Ascending aorta (tissue), 2 donors: Measurements from ENCODE around the gene COA3. TPM values are rescaled to one million over a fixed set of nuclear protein-coding genes. Genes with fewer than 3 reads are reported as not detected.

Experiments used
- DNase-seq, 2 donors: peaks; one replicate each; pipeline ENCODE4 v3.0.0-alpha.2; 2019; ENCODE audit warnings: low spot score in 2 of 2
- H3K27ac ChIP-seq, 2 donors: fragments of 200-600 bp; sonication (generic); one replicate each; pipeline ENCODE4 v1.5.1; 2016 to 2017; ENCODE audit warnings: mild to moderate bottlenecking in 1 of 2
- H3K27me3 ChIP-seq: fragments of 200-600 bp; sonication (generic); one replicate; pipeline ENCODE4 v1.5.1; 2017
- H3K36me3 ChIP-seq, 2 donors: fragments of 200-600 bp; sonication (generic); one replicate each; pipeline ENCODE4 v1.5.1; 2016
- H3K4me1 ChIP-seq, 2 donors: fragments of 200-600 bp; sonication (generic); one replicate each; pipeline ENCODE4 v1.5.1; 2016 to 2017; ENCODE audit warnings: mild to moderate bottlenecking in 1 of 2
- H3K4me3 ChIP-seq, 2 donors: fragments of 200-600 bp; sonication (generic); one replicate each; pipeline ENCODE4 v1.5.1; 2016 to 2017; ENCODE audit warnings: mild to moderate bottlenecking in 1 of 2
- H3K9me3 ChIP-seq, 2 donors: fragments of 200-600 bp; sonication (generic); one replicate each; pipeline ENCODE4 v1.5.1; 2016
- intact Hi-C: fragments of 100-400 bp; cut with DNase I; formaldehyde crosslinking; loops from one replicate; pipeline ENCODE4 v1.15.1; 2023
- total RNA-seq: library from RNA; depleted of rRNA; stranded (reverse); fragments of >200 nt; gene quantifications from one replicate; pipeline ENCODE4 v1.1.0, GENCODE V29; 2016
- TF ChIP-seq, protein P1 (sequence below), 3 experiments: fragments of 200-600 bp in 2 of 3; fragments of 450-650 bp in 1 of 3; sonication (generic) in 2 of 3; IDR thresholded peaks; one replicate each; pipeline ENCODE4 v1.5.1; 2016 to 2019; ENCODE audit warnings: antibody characterized with exemption in 3 of 3, mild to moderate bottlenecking in 1 of 3, moderate library complexity in 1 of 3

COA3 gene
- total RNA-seq, 1 donor from 2014 or later = 9.8 TPM

DNA sequence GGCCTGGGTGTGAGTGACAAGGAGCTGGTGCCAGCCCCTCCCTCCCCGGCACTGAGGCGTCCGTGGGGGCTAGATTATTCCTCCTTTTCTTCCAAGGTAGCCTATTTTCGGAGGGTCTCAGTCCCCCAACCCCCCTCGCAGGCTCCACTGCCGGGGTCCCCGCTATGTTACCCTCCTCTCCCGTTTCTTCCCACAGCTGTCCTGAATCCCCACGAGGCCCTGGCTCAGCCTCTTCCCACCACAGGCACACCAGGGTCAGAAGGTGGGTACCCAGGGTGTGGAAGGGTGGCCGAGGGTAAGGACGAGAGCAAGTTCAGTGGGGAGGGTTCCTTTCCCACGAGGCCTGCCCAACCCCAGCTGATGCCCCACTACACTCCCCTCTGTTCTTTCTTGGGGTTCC is 36.9 kb downstream of the COA3 start:
- Histone ChIP-seq H3K4me3 (peak overlapping the region; percentile 71 to 78), H3K9me3 (no peaks in the 10 kb centered on the region), H3K4me1 (peaks cover 8 to 10% of the 10 kb centered on the region in 2 donors), H3K36me3 (no peaks in the 10 kb centered on the region), H3K27me3 (peaks cover 13% of the 10 kb centered on the region), H3K27ac (peak overlapping the region in 1 of 2 donors; percentile 55)
- no peak for DNase-seq
- intact Hi-C loops = loop anchor here (2.0 kb wide), 1 partner anchor 17 kb away; the partner anchor contains the start of gene EZH1
- TF ChIP-seq, protein P1, sequence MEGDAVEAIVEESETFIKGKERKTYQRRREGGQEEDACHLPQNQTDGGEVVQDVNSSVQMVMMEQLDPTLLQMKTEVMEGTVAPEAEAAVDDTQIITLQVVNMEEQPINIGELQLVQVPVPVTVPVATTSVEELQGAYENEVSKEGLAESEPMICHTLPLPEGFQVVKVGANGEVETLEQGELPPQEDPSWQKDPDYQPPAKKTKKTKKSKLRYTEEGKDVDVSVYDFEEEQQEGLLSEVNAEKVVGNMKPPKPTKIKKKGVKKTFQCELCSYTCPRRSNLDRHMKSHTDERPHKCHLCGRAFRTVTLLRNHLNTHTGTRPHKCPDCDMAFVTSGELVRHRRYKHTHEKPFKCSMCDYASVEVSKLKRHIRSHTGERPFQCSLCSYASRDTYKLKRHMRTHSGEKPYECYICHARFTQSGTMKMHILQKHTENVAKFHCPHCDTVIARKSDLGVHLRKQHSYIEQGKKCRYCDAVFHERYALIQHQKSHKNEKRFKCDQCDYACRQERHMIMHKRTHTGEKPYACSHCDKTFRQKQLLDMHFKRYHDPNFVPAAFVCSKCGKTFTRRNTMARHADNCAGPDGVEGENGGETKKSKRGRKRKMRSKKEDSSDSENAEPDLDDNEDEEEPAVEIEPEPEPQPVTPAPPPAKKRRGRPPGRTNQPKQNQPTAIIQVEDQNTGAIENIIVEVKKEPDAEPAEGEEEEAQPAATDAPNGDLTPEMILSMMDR (IDR thresholded peaks at IDR 0.05) = no peak

DNA sequence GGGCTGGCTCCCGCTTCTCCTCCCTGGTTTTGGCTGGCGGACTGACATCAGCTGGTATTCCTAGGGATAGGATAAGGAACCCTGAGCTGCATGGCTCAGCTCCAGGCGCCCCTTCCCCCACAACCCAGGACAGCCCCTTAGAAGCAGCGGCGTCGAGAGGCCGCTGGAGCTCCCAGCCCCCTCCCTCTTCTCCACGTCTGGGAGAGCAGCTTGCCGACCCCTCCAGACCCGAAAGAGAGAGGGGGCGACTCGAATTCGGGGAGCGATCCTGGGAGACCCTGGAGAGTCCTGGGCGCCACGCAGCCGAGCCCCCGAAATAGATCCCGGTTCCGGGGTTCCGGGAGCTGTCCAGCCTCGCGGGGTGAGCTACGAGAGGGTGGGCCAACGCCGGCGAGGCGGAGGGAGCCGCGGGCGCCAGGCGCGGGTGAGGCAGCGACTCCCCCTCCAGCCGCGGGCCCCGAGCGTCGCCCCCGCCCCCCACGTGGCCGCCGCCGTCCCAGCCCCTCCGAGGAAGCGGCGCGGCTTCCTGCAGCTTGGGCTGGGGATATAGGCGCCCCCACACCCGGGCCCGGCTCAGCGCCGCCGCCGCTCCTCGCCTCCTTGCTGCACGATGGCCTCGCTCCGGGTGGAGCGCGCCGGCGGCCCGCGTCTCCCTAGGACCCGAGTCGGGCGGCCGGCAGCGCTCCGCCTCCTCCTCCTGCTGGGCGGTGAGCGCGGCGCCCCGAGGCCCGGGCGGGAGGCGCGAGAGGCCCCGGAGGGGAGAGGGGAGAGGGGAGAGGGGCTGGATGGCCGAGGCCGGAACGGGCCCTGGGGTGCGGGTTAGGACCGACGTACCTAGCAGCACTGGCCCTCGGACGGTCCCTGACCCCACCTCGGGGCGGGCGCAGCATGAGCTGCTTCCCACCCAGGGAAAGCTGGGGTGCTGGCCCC is 37.6 kb downstream of the COA3 start, which contains the start of gene RAMP2:
Gene RAMP2, plus strand, starts transcription at position 576 of the 930 bp plus-strand sequence. Its CDS starts 35 bp downstream, at position 611.
- Histone ChIP-seq H3K9me3 (no peaks in the 10 kb centered on the region), H3K4me3 (peak within 1 kb of the TSS; percentile 71 to 78), H3K27me3 (peaks cover 13% of the 10 kb centered on the region), H3K4me1 (peaks cover 8 to 10% of the 10 kb centered on the region in 2 donors), H3K36me3 (no peaks in the 10 kb centered on the region), H3K27ac (peak within 1 kb of the TSS in 1 of 2 donors; percentile 55)
- no peak for DNase-seq
- intact Hi-C loops = no loop called here
- TF ChIP-seq, protein P1 (IDR thresholded peaks at IDR 0.05) = no peak

DNA sequence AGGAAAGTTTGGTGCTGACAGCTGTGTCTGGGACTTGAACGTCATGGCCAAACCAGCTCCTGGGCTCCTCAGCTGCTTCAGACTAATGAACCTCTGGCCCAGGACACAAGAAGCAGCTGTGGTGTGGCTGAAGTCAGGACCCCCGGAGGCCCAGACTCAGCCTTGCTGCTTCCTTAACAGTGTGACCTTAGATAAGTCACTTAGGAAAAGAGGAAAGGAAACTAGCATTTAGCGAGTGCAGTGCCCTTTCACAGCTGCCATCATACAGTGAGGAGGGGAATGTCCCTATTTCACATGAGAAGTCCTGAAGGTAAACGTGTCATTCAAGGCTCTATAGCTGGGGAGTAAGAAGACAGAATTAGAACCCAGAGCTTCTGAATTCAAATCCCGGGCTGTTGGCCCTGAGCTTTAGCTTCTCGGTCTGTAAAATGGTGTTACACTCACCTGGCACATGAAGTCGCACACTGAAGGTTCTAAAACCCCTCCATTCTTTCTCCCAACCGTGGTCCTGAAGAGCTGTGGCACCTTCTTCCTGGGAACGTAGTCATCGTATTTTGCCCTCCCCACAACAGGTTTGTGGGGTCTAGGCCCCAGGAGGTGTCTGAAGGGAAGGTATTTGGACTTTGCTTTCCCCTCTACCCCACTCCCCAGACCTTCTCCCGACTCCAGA is 38.4 kb downstream of the COA3 start:
- no peak for DNase-seq
- peak overlapping the region in 1 of 2 donors; percentile 30 for H3K27ac ChIP-seq
- TF ChIP-seq, protein P1 (IDR thresholded peaks at IDR 0.05) = no peak
- H3K36me3 ChIP-seq = no peaks in the 10 kb centered on the region
- H3K27me3 ChIP-seq = peaks cover 13% of the 10 kb centered on the region
- intact Hi-C loops = no loop called here
- H3K4me1 ChIP-seq = peaks cover 8 to 10% of the 10 kb centered on the region in 2 donors
- peak overlapping the region in 1 of 2 donors; percentile 78 for H3K4me3 ChIP-seq
- no peaks in the 10 kb centered on the region for H3K9me3 ChIP-seq

GRCh38 chr17:42754782-42755181 is 43.7 kb downstream of the COA3 start:
- Histone ChIP-seq H3K4me3 (no peak overlapping the region), H3K36me3 (no peaks in the 10 kb centered on the region), H3K4me1 (no peaks in the 10 kb centered on the region), H3K27ac (no peak overlapping the region), H3K27me3 (no peaks in the 10 kb centered on the region), H3K9me3 (no peaks in the 10 kb centered on the region)
- intact Hi-C loops = no loop called here
- peak in 1 of 2 donors; percentile 71 for DNase-seq
- TF ChIP-seq, protein P1 (IDR thresholded peaks at IDR 0.05) = no peak

DNA sequence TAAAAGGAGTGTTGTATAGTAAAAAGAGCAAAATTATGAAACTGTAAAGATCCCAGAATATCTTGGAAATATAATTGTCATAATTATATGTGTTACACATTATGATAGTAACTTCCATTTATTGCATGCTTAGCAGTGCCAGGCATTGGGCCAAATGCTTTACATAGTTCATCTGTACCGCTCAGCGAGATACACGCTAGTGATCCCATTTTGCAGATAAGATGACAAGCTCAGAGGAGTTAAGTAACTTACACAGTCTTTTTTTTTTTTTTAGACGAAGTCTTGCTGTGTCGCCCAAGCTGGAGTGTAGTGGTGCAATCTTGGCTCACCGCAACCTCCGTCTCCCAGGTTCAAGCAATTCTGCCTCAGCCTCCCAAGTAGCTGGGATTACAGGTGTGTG is 46.9 kb downstream of the COA3 start:
- Histone ChIP-seq H3K36me3 (no peaks in the 10 kb centered on the region), H3K4me3 (no peak overlapping the region), H3K9me3 (no peaks in the 10 kb centered on the region), H3K4me1 (no peaks in the 10 kb centered on the region), H3K27me3 (no peaks in the 10 kb centered on the region), H3K27ac (no peak overlapping the region)
- no peak for DNase-seq
- intact Hi-C loops = no loop called here
- TF ChIP-seq, protein P1 (IDR thresholded peaks at IDR 0.05) = no peak
